ENCODE results near the gene NECTIN2.
"Not testable (repeated sequence)": the region's sequence is repeated elsewhere in the genome, so short reads cannot be mapped to it uniquely, and the experiment has no call there.

- TF ChIP-seq CTCF (conservative IDR thresholded peaks at IDR 0.05; ENCODE audit: low read depth, low read length); EZH2 (IDR thresholded peaks at IDR 0.05; ENCODE audit: low read length, unreplicated experiment); EZH2phosphoT487 (IDR thresholded peaks at IDR 0.05; ENCODE audit: borderline replicate concordance, low read length): not testable (repeated sequence)
Measured at GRCh38 chr19:44834399-44834798, 11.7 kb upstream of the NECTIN2 start.

All from PC-3 (cell line).